OCI-LY1 (cell line): Measurements from ENCODE around the gene HMGB3.

ENCODE experiments used
- H2AFZ ChIP-seq: fragments of 200-600 bp; sonication (generic), shearing (Covaris generic); 2 replicates; pipeline ENCODE4 v1.6.0; 2014; ENCODE audit warnings: antibody characterized with exemption, mild to moderate bottlenecking, low read length
- H3F3A ChIP-seq: fragments of 200-600 bp; sonication (generic), shearing (Covaris generic); 2 replicates; pipeline ENCODE4 v1.6.0; 2014; ENCODE audit warnings: mild to moderate bottlenecking, antibody characterized with exemption, low read length, moderate library complexity; ENCODE audit not compliant: insufficient read depth
- H3K27ac ChIP-seq: fragments of 200-600 bp; sonication (generic); 2 replicates; pipeline ENCODE4 v1.5.1; 2014; ENCODE audit warnings: low read length, mixed run types, mild to moderate bottlenecking, low read depth; ENCODE audit not compliant: poor library complexity, severe bottlenecking
- H3K27me3 ChIP-seq: fragments of 200-600 bp; sonication (generic); 2 replicates; pipeline ENCODE4 v1.6.0; 2014; ENCODE audit warnings: antibody characterized with exemption, mild to moderate bottlenecking, low read length, moderate library complexity; ENCODE audit not compliant: insufficient read depth
- H3K36me3 ChIP-seq: fragments of 200-600 bp; sonication (generic); 2 replicates; pipeline ENCODE4 v1.6.1; 2014; ENCODE audit warnings: mild to moderate bottlenecking, antibody characterized with exemption, low read length, moderate library complexity, mixed read lengths; ENCODE audit not compliant: insufficient read depth
- H3K4me1 ChIP-seq: fragments of 200-600 bp; sonication (generic); 2 replicates; pipeline ENCODE4 v1.5.1; 2014; ENCODE audit warnings: mild to moderate bottlenecking, low read length, moderate library complexity; ENCODE audit not compliant: insufficient read depth, severe bottlenecking
- H3K4me2 ChIP-seq: fragments of 200-600 bp; sonication (generic), shearing (Covaris generic); 2 replicates; pipeline ENCODE4 v1.6.1; 2014; ENCODE audit warnings: low read length
- H3K4me3 ChIP-seq: fragments of 200-600 bp; sonication (generic); 2 replicates; pipeline ENCODE4 v1.5.1; 2014; ENCODE audit warnings: low read length, low read depth, mild to moderate bottlenecking, mixed read lengths; ENCODE audit not compliant: poor library complexity, severe bottlenecking
- H3K79me2 ChIP-seq: fragments of 200-600 bp; shearing (Covaris generic); 2 replicates; pipeline ENCODE4 v1.6.1; 2016; ENCODE audit warnings: mixed run types, low read length, mixed read lengths; ENCODE audit not compliant: insufficient read depth
- H3K9ac ChIP-seq: fragments of 200-600 bp; sonication (generic), shearing (Covaris generic); 2 replicates; pipeline ENCODE4 v1.6.1; 2014; ENCODE audit warnings: mild to moderate bottlenecking, low read length, mixed read lengths
- H3K9me2 ChIP-seq: fragments of 200-600 bp; sonication (generic), shearing (Covaris generic); 2 replicates; pipeline ENCODE4 v1.6.1; 2014; ENCODE audit warnings: low read depth, mild to moderate bottlenecking, low read length, mixed read lengths
- H3K9me3 ChIP-seq: fragments of 200-600 bp; shearing (Covaris generic); 2 replicates; pipeline ENCODE4 v1.6.1; 2014; ENCODE audit warnings: low read length, mixed read lengths
- H4K20me1 ChIP-seq: fragments of 200-600 bp; sonication (generic), shearing (Covaris generic); 2 replicates; pipeline ENCODE4 v1.6.0; 2016; ENCODE audit warnings: mild to moderate bottlenecking, low read length; ENCODE audit not compliant: insufficient read depth
- EZH2 ChIP-seq: fragments of 200-600 bp; sonication (generic), shearing (Covaris generic); IDR thresholded peaks from 2 replicates; pipeline ENCODE4 v1.8.0; 2017; ENCODE audit warnings: borderline replicate concordance, mixed run types, mild to moderate bottlenecking, antibody characterized with exemption, low read length, moderate library complexity, mixed read lengths
- TF ChIP-seq, protein P1 (sequence below): fragments of 200-600 bp; sonication (generic), shearing (Covaris generic); IDR thresholded peaks from 2 replicates; pipeline ENCODE4 v1.5.1; 2017; ENCODE audit warnings: mild to moderate bottlenecking, antibody characterized with exemption, low read length, moderate library complexity, mixed read lengths

Gene HMGB3

DNA sequence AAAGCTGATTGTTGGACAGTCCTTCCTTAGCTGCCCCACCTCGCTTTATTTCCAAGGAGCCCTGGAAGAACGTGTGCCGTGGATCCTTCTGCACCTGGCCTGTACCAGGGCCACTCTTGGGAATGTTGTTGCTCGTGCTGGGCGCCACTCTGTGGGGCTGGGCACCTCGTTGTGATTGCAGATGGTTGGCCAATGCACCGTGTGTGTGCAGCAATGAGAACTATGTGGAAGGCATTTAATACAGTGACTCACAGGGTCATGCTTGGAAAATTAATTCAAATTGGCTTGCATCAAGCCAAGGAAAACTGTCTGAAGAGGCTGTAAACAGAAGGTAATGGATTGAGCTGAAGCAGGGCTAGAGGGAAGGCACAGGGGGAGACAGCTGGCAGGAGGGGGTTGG is 47.7 kb upstream of the HMGB3 start:
- Histone ChIP-seq H3K79me2 (no peaks in the 10 kb centered on the region), H2AFZ (no peak overlapping the region), H3K27ac (no peak overlapping the region), H3K27me3 (no peaks in the 10 kb centered on the region), H3K9me2 (no peaks in the 10 kb centered on the region), H4K20me1 (no peaks in the 10 kb centered on the region), H3K9me3 (no peaks in the 10 kb centered on the region), H3K4me1 (no peaks in the 10 kb centered on the region), H3K9ac (no peak overlapping the region), H3K36me3 (no peaks in the 10 kb centered on the region), H3K4me3 (no peak overlapping the region), H3F3A (no peaks in the 10 kb centered on the region), H3K4me2 (no peak overlapping the region)
- TF ChIP-seq, protein P1, sequence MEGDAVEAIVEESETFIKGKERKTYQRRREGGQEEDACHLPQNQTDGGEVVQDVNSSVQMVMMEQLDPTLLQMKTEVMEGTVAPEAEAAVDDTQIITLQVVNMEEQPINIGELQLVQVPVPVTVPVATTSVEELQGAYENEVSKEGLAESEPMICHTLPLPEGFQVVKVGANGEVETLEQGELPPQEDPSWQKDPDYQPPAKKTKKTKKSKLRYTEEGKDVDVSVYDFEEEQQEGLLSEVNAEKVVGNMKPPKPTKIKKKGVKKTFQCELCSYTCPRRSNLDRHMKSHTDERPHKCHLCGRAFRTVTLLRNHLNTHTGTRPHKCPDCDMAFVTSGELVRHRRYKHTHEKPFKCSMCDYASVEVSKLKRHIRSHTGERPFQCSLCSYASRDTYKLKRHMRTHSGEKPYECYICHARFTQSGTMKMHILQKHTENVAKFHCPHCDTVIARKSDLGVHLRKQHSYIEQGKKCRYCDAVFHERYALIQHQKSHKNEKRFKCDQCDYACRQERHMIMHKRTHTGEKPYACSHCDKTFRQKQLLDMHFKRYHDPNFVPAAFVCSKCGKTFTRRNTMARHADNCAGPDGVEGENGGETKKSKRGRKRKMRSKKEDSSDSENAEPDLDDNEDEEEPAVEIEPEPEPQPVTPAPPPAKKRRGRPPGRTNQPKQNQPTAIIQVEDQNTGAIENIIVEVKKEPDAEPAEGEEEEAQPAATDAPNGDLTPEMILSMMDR, result no peak
- TF ChIP-seq EZH2, result no peak

DNA sequence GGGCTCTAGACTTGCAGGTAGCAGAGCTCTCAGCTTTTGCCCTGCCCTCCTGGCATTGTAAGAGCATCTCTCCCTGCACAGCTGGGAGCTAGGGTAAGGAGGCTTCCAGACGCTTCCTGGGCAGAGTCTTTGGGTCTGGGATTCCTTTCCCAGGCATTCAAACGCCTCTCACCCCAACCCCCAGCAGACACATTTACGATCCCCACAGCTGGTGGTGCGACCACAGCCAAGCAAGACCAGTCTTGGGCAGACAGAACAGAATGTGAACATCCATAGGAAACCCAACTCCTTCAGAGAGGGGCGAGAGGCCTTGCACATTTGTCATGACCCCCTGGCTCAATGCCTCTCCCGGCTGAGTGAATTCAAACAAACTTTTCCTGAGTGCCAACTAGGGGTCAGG is 46.6 kb upstream of the HMGB3 start:
- H3K79me2 ChIP-seq, result no peaks in the 10 kb centered on the region
- H3K4me1 ChIP-seq, result no peaks in the 10 kb centered on the region
- H3K27me3 ChIP-seq, result no peaks in the 10 kb centered on the region
- no peaks in the 10 kb centered on the region for H3F3A ChIP-seq
- no peak for TF ChIP-seq EZH2
- TF ChIP-seq, protein P1, result no peak
- no peaks in the 10 kb centered on the region for H3K36me3 ChIP-seq
- no peak overlapping the region for H3K27ac ChIP-seq
- no peak overlapping the region for H3K4me2 ChIP-seq
- H3K9me3 ChIP-seq, result no peaks in the 10 kb centered on the region
- no peak overlapping the region for H3K9ac ChIP-seq
- H4K20me1 ChIP-seq, result no peaks in the 10 kb centered on the region
- H2AFZ ChIP-seq, result no peak overlapping the region
- H3K4me3 ChIP-seq, result no peak overlapping the region
- no peaks in the 10 kb centered on the region for H3K9me2 ChIP-seq

DNA sequence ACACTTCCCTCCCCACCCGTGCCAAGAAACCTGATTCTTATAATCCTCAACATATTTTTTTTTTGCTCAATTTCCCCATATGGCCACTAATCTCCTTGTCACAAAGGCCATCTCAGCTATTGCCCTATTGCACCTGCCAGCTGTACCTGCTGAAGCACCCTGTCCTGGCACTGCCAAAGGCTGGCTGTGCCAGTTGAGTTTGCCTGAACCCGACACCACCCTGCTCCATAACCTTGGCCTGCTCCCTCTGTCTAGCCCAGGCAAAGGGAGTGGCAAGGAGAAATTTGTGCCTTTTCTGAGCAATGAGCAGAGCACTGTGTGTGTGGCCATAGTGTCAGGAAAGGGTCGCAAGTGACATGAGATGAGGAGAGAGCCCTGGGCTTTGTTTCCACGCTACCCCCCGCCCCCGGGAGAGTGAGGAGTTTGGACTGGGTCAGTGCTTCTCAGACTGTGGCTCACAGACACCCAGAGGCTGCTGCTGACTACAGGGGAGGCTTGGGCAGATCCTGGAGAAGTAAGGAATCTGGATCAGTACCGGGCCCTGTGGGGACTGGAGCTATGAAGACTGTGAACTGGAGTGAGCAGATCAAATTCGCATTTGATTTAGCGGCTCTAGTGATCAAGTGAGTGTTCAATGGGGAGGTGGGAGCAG is 42.2 kb upstream of the HMGB3 start:
- Histone ChIP-seq H4K20me1 (no peaks in the 10 kb centered on the region), H3K79me2 (no peaks in the 10 kb centered on the region), H3K4me2 (no peak overlapping the region), H3K36me3 (no peaks in the 10 kb centered on the region), H3K9me2 (no peaks in the 10 kb centered on the region), H3K27ac (no peak overlapping the region), H3K4me1 (no peaks in the 10 kb centered on the region), H3K9me3 (no peaks in the 10 kb centered on the region), H3F3A (no peaks in the 10 kb centered on the region), H2AFZ (no peak overlapping the region), H3K9ac (no peak overlapping the region), H3K27me3 (no peaks in the 10 kb centered on the region), H3K4me3 (no peak overlapping the region)
- TF ChIP-seq EZH2, result no peak
- TF ChIP-seq, protein P1, result no peak
